ENCODE results near the gene SERPINI1.

DNA sequence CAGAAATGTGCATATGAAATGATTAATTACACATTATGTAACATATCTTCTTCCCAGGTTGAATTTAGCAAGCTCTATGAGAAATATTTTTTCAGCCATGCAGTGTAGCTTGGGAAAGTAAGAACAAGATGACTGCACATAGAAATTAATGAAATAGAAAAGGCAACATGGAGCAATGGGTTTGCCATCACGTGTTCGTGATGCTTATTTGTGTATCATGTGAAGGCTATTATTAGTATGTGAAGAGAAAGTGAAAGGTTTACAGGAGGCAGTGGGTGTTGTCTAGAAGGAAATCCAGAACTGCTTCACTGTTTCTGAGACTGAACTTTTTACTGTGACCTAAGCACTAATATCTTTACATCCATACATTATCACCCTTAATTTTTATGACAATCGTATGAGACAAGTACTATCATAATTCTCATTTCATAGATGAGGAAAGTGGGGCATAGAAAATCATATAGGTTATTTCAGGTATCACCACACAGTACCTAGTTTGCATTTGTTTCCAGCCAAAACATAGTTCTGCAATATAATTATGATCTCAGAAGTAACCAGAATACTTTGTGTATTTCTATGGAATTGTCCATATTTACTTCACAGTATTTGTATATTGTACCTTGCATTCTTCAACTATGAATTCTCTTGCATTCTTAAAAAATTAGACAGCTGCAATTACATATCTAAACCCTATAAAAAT, 14.9 kb downstream of the SERPINI1 start:
- TF ChIP-seq, protein P1, sequence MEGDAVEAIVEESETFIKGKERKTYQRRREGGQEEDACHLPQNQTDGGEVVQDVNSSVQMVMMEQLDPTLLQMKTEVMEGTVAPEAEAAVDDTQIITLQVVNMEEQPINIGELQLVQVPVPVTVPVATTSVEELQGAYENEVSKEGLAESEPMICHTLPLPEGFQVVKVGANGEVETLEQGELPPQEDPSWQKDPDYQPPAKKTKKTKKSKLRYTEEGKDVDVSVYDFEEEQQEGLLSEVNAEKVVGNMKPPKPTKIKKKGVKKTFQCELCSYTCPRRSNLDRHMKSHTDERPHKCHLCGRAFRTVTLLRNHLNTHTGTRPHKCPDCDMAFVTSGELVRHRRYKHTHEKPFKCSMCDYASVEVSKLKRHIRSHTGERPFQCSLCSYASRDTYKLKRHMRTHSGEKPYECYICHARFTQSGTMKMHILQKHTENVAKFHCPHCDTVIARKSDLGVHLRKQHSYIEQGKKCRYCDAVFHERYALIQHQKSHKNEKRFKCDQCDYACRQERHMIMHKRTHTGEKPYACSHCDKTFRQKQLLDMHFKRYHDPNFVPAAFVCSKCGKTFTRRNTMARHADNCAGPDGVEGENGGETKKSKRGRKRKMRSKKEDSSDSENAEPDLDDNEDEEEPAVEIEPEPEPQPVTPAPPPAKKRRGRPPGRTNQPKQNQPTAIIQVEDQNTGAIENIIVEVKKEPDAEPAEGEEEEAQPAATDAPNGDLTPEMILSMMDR (IDR thresholded peaks at IDR 0.05) = no peak
- TF ChIP-seq POLR2A (IDR thresholded peaks at IDR 0.05) = no peak
